BE2C (cell line): ENCODE measurements around the gene STS.

ENCODE experiments used
- DNase-seq: peaks from one replicate; pipeline ENCODE4 v3.0.0-alpha.2; 2020
- H3K27me3 ChIP-seq: fragments of 250-450 bp; sonication (Bioruptor Pico); 2 replicates; pipeline ENCODE4 v1.5.1; 2020; ENCODE audit warnings: mild to moderate bottlenecking
- H3K36me3 ChIP-seq: fragments of 250-450 bp; sonication (Bioruptor Pico); 2 replicates; pipeline ENCODE4 v1.5.1; 2020; ENCODE audit warnings: mild to moderate bottlenecking
- H3K4me1 ChIP-seq: fragments of 250-450 bp; sonication (Bioruptor Pico); 2 replicates; pipeline ENCODE4 v1.5.1; 2020
- H3K4me3 ChIP-seq: 2 replicates; pipeline ENCODE4 v1.5.1; 2011; ENCODE audit warnings: low read depth, low read length
- H3K9me3 ChIP-seq: fragments of 250-450 bp; sonication (Bioruptor Pico); 2 replicates; pipeline ENCODE4 v1.5.1; 2020
- CTCF ChIP-seq: IDR thresholded peaks from 2 replicates; pipeline ENCODE4 v1.5.1; 2012; ENCODE audit warnings: mild to moderate bottlenecking, low read depth, low read length

Gene STS

GRCh38 chrX:7179446-7179845 is 31.9 kb downstream of the STS start:
- H3K27me3 ChIP-seq: no peaks in the 10 kb centered on the region
- DNase-seq: no peak
- no peak overlapping the region for H3K4me3 ChIP-seq
- H3K4me1 ChIP-seq: no peaks in the 10 kb centered on the region
- no peaks in the 10 kb centered on the region for H3K36me3 ChIP-seq
- no peak for TF ChIP-seq CTCF
- H3K9me3 ChIP-seq: no peaks in the 10 kb centered on the region

- H3K4me3 ChIP-seq: no peak overlapping the region
- no peaks in the 10 kb centered on the region for H3K36me3 ChIP-seq
- no peaks in the 10 kb centered on the region for H3K4me1 ChIP-seq
- H3K27me3 ChIP-seq: no peaks in the 10 kb centered on the region
- H3K9me3 ChIP-seq: no peaks in the 10 kb centered on the region
- DNase-seq: no peak
- TF ChIP-seq CTCF: no peak
Measured at GRCh38 chrX:7184816-7185215, 37.3 kb downstream of the STS start.

GRCh38 chrX:7188672-7189071 is 41.2 kb downstream of the STS start:
- no peaks in the 10 kb centered on the region for H3K36me3 ChIP-seq
- no peak for DNase-seq
- H3K27me3 ChIP-seq: no peaks in the 10 kb centered on the region
- no peak for TF ChIP-seq CTCF
- no peaks in the 10 kb centered on the region for H3K4me1 ChIP-seq
- no peaks in the 10 kb centered on the region for H3K9me3 ChIP-seq
- no peak overlapping the region for H3K4me3 ChIP-seq

- Histone ChIP-seq H3K4me1 (no peaks in the 10 kb centered on the region), H3K27me3 (no peaks in the 10 kb centered on the region), H3K4me3 (no peak overlapping the region), H3K9me3 (no peaks in the 10 kb centered on the region), H3K36me3 (no peaks in the 10 kb centered on the region)
- no peak for TF ChIP-seq CTCF
- no peak for DNase-seq
Measured at GRCh38 chrX:7190157-7190556, 42.6 kb downstream of the STS start.

- H3K4me1 ChIP-seq: no peaks in the 10 kb centered on the region
- no peak for DNase-seq
- TF ChIP-seq CTCF: no peak
- no peaks in the 10 kb centered on the region for H3K9me3 ChIP-seq
- no peak overlapping the region for H3K4me3 ChIP-seq
- H3K27me3 ChIP-seq: no peaks in the 10 kb centered on the region
- H3K36me3 ChIP-seq: no peaks in the 10 kb centered on the region
Measured at GRCh38 chrX:7191681-7192110, 44.2 kb downstream of the STS start.

- no peaks in the 10 kb centered on the region for H3K9me3 ChIP-seq
- DNase-seq: no peak
- no peaks in the 10 kb centered on the region for H3K4me1 ChIP-seq
- H3K36me3 ChIP-seq: no peaks in the 10 kb centered on the region
- H3K4me3 ChIP-seq: no peak overlapping the region
- no peaks in the 10 kb centered on the region for H3K27me3 ChIP-seq
- TF ChIP-seq CTCF: no peak
Measured at GRCh38 chrX:7192871-7193270, 45.4 kb downstream of the STS start.
